GM21723 (cell line): Measurements from ENCODE around the gene DAPK3.
"Not testable (repeated sequence)": the region's sequence is repeated elsewhere in the genome, so short reads cannot be mapped to it uniquely, and the experiment has no call there.

Source experiments
- ATAC-seq: cut with Tn5 transposase; IDR thresholded peaks from one replicate; pipeline ENCODE4 v1.9.1; 2021; ENCODE audit warnings: mild to moderate bottlenecking, moderate library complexity; ENCODE audit not compliant: unreplicated experiment

The DAPK3 gene

DNA sequence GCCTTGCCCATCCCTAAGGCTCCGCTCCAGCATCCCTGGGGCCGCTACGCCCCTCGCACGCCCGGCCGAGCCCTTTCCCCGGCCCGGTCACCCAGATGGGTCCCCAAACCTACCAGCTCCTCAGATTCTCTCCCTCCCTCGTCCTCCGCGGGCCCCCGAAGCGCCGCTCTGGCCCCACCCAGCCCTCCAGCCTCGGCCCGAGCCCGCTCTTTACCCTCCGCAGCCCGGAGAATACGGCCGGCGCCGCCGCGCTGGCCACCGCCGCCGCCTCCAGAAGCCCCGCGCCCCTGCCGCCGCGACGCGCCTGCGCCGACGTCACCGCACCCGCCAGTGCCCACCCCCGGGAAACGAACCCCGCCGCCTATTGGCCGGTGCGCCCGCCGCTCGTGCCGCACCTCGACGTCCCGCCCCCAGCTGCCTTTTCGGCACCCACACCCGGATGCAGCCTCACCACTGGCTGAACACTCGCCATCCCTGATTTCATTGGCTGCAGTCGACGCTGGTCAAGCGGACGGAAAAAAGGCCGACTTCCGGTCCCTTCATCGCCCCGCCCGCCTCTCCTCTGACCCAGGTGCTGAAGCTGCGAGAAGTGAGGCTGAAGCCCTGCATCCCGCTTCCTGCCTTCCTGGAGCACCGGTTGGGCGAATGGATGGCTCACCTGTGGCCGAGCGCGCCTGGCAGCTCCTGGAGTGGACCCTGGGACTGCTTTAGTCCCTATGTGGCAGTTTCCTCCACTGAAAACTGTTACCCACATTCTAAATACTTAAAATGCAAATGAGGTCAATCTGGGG, at the start of gene DAPK3:
TSS of gene DAPK3 (minus strand) at position 292 of the 791 bp plus-strand sequence. CDS start 1,364 bp downstream, outside the sequence.
- ATAC-seq = peak; percentile 88

DNA sequence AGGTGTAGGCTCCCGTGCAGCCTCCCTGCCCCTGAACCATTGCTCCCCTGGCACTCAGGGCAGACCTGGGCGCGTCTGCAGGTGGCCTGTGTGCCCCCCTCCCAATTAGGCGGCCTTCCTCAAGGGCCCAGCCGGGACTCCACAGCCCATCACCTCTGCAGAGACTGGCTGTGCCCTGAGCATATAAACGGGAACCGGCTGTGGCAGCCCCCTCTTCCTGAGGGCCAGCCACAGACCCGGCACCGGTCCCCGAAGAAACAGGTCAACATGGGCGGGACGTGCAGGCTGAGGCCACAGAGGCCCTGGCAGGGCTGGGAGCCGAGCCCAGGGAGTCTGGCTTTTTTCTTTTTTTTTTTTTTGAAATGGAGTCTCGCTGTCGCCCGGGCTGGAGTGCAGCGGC, 48.7 kb upstream of the DAPK3 start:
- ATAC-seq = no peak

DNA sequence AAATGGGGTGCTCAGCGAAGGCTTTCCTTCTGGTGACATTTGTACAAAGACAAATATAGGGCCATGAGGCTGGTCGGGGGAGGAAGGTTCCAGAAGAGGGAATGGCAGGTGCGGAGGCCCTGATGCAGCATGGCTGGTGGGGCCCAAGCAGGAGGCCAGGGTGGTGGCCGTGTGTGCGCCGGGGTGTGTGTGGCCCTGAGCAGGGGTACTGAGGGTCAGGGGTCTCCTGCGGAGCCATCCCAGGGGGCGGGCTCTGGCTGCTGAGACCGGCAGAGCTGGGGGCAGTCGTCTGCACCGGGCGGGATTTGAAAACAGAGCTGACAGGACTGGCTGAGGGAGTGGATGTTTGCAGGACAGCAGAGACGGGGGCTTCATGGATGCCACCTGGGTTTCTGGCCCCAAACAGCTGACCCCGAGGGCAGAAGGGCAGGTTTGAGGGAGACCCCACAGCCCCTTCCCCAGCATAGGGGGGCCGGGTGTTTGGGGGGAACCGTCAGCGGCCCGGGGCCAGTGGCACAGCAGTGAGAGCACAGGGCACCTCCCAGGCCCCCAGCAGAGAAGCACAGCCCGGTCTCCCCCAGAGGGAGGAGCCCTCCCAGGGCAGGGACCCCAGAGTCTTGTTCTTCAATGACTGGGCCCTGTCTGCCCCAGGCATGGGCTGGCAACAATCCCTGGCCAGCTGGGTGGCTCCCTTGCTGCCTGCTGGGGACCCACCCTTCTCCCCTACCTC, 48.0 kb upstream of the DAPK3 start:
- ATAC-seq = no peak

DNA sequence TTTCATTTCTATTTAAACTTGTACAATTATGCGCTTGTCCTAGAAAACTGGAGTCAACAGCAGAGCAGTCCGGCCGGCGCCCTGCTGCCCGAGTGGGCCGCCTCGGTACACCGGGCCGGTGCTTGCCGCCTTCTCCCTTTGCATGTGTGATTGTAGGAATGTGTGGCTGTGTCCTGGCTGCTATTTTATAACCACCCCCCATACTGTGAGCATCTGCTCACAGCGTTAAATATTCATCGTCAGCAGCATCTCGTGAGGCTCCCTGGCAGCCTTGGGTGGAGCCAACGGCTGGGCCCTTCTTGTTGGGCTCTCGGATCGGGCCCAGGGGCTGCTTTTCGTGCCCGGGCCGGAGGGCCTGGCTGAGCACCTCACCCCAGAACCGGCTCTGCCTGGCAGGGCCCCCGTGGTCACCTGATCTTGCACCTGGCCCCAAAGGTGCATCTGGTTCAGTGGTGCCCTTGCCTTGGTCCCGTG, 47.3 kb upstream of the DAPK3 start:
- no peak for ATAC-seq

DNA sequence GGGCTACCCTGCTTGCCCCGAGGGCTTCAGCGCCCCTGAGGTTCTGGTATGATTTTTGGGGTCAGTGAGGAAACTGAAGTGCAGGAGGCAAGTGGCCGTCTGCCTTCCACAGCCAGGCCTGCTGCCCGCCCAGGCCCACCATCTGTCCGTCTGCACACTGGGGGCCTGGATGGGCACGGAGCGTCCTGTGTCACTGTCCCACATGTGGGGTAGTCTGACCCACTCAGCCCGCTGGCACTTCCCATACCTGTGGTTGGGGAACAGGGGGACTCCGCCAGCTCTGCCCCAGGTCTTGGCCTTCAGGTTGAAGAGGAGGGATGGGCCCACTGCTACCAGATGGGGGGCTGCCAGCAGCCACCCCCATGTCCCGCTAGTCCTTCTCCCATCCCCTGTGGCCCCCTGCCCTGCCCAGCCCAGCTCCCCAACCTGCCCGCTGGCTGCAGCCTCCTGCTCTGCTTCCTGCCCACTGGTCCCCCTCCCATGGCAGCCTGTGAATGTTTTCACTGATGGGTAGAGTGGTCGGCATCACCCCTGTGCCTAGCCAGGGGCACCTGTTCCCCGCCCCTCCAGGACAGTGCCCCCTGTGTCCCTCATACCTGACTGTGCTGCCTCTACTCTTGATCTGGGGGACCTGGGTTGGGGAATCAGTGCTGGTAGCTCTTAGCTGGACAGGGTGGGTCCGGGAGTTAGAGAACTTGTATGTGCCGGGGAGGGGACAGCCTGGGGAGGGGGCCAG, 46.2 kb upstream of the DAPK3 start:
- ATAC-seq = no peak

DNA sequence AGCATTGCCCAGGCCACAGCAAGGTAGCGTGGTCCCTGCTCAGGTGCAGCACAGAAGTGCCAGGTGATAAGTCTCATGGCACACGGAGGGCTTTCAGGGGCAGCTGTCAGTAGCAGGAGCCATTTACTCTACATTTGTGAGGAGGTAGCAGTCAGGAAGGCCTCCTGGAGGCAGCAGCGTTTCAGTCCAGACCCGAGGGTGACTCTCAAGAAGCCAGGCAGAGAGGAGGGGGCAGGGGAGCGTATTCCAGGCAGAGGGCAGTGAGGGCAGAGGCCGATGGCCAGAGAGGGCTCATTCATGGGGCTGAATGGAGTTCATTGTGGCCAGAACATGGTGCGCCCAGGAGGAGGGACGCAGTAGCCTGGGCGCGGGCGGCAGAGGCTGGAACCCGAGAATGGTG, 45.6 kb upstream of the DAPK3 start:
- no peak for ATAC-seq

DNA sequence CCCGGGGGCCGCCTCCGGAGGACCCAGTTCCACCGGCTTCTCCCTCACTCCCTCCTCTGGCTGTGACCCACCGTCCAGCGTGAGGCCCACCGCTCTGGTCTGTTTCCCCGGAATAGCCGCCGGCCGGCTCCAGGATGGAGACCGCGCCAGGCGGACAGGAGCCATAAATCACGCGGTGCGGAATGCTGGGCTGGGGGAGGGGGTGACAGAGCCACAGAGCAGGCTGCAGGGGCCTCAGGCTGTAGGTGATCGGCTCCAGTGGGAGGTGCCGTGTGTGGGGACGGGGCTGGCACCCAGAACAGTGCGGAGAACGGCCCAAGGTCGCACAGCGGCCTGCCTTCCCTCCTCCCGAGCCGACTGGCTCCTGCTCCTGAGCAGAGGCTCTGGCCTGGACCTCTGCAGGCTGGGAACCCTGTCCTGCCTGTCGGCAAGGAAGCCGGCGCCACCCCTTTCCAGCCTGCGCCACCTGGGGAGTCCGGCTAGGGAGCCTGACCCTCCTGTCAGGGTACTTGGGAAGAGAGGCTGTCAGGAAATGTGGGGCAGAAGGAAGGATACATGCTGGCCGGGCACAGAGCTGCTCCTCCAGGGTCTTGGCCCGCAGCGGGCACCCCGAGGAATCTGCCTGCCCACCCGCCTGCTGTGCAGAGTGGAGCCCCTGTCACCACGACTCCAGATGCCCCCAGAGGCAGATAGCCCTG, 45.0 kb upstream of the DAPK3 start:
- no peak for ATAC-seq

DNA sequence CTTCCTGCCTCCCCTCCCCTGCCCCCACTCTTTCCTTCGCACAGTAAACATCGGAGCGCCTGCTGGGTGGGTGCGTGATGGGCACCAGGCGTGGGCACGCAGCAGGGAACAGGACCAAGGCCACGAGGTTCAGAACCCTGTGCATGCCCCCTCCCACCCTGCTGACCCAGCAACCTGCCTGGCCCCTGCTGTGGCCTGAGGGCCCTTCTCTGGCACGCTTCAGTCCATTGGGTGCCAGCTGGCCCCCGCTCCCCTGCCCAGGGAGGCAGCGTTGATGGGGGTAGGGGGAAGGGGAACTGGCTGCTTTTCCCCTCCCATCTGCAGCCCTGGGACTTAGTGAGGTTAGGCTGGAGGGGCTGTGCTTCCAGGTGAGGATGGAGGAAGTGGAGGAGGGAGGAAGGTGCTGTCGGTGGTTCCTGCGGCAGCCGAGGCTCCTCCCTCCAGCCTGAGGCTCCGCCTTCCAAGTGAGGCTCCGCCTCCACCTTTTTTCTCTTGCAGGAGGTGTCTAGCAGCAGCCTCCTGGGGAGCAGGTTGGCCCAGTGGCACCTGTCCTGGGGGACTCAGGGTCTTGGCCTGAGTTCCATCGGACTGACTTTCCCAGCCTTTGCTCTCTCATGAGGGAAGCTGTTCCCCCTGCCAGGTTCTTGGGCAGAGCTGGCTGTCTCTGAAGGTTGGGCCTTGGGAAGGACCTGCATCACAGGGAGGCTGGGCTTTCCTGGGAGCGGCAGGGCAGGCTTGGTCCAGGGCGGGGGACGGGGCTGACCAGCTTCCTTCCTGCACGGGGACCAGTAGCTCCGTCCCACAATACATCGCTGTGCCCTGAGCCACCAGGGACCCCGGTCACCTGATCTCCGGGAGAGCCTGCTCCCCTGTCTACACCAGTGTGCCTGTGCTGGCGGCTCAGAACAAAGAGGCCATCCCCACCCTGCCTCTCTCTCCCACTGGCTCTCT, 43.9 kb upstream of the DAPK3 start:
- ATAC-seq = no peak

DNA sequence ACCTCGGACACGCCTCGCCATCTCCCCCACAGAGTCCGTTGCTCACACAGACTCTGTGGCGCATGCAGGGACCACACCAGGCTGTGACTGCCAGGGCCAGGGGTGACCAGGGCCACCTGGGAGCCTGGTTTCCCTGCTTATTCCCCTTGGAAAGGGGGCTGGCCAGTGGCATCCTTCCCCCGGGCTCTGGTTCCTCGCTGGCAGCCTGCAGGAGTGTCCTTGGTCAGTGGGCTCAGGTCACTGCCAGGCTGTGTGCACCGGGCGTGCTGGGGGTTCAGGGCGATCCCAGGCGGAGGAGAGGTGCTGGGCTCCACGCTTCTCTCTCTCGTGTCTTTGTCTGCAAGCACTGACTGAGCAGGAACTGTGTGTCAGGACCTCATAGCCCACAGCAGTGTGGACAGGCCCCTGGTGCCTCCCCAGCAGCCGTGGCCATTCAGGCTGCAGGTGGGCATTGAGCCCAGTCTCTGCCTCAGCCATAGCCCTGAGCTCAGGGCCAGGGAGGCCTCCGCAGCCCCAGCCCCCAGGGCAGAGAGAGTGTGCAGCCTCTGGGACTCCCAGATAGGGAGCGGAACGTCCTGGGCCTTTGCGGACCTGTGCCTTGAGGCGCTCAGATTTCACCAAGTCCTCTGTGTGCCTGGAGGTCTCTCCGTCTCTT, 43.1 kb upstream of the DAPK3 start:
- ATAC-seq = no peak

DNA sequence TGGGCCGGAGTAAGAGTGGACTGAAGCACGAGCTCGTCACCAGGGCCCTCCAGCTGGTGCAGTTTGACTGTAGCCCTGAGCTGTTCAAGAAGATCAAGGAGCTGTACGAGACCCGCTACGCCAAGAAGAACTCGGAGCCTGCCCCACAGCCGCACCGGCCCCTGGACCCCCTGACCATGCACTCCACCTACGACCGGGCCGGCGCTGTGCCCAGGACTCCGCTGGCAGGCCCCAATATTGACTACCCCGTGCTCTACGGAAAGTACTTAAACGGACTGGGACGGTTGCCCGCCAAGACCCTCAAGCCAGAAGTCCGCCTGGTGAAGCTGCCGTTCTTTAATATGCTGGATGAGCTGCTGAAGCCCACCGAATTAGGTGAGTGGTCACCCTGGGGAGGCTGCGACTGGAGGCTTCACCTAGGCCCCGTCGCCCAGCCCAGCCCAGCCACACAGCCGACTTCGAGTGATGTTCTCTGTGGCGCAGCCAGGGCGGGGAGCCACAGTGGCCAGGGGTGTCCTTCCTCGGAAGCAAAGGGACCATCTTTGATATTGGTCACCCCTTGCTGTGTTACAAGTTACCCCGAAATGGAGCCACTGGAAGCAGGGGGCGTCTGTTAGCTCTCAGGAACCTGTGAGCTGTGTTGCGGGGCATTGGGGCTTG, 42.2 kb upstream of the DAPK3 start:
- no peak for ATAC-seq

DNA sequence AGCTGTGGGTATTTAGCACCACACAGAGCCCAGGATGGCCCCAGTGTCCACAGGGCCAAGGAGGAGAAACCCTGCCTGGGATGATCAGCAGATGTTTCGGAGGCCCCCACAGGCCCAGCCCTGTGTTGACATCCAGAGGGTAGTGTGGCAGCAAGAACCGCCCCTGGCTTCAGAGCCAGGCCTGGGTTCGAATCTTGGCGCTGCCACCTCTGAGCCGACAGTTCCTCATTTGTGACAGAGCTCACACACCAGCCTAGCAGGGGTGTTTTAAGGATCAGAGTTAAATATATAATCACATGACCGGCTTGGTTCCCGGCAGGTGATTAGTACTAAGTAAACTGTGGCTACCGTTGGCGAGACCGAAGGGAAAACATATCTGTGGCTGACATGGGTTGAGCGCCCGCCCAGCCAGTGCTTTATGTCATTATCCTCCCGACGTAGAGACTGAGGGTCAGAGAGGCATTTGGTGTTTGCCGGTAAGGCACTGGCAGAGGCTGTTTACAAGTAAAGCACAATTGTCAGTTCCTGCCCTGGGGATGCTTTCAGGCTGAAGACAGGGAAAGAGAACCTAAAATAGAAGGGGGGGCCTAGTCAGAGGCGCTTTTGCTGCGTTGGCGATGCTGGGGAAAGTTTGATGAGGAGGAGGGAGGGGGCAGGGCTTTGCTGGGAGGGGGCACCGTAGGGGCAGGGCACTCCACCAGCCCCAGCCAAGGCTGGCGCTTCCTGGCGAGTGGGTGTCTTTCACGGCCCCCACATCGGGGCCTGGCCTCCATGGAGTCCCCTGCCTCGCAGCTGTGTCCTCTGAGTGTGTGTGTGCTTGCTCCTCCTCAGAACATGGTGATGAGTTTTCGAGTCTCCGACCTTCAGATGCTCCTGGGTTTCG, 41.4 kb upstream of the DAPK3 start:
- ATAC-seq = no peak

DNA sequence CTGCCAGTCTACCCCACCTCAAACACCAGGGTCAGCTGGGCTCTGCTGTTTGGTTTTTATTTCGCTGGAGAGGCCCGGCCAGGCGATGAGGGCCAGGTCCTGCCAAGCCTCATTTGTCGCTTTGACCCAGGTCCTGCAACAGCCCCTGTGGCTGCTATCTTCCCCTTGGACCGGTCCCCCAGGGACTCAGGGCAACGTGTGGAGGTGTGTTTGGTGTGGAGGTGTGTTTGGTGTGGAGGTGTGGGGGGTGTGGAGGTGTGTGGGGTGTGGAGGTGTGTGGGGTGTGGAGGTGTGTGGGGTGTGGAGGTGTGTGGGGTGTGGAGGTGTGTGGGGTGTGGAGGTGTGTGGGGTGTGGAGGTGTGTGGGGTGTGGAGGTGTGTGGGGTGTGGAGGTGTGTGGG, 40.5 kb upstream of the DAPK3 start:
- ATAC-seq = not testable (repeated sequence)

DNA sequence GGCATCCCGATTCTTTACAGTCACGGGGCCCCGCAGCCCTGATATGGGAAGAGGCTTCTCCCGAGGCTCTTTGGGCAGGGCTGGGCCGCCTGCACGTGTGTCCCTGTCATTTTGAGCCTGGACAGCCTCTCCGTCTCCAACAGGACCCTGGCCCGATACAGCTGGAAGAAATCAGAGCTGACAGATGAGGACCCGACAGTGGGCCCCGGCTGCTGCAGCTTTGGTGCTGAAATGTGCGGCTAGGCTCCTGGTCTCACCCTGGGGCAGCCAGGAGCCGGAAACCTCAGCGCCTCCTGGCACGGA, 39.9 kb upstream of the DAPK3 start:
- no peak for ATAC-seq

DNA sequence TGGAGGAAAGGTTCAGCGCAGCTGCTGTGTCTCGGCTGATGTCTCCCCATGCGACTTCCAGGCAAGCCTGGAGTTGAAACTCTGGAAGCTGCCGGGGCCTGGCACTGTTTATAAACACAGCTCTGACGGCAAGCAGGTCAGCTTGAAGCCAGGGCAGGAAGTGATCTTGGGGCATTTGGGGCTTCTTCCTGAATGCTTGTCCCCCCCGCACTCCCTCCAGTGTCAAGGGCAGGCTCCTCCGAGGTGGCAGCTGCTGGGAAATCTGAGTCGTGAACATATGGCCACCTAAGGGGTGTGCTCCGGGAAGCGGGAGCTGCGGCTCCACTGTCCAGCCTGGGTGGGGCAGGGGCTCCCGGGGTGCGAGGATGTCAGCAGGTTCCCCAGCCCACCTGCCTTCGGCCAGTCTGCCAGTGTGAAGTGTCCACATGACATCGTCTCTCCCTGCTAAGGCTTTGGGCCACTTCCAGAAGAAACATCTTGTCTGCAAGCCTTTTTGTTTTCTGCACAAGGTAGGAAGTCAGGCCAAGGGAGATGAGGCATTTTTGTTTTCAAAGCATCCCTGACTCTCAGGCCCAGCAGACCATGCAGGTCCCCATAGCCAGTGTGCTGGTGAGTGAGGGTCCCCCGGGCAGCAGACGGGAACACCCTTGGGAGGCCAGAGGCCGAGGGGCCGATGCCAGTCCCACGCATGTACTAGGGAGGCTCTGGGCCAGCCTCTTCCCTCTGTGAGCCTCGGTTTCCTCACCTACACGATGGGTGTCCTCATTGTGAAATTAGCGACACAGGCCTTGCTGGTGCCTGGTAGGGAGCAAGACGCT, 39.3 kb upstream of the DAPK3 start:
- no peak for ATAC-seq

DNA sequence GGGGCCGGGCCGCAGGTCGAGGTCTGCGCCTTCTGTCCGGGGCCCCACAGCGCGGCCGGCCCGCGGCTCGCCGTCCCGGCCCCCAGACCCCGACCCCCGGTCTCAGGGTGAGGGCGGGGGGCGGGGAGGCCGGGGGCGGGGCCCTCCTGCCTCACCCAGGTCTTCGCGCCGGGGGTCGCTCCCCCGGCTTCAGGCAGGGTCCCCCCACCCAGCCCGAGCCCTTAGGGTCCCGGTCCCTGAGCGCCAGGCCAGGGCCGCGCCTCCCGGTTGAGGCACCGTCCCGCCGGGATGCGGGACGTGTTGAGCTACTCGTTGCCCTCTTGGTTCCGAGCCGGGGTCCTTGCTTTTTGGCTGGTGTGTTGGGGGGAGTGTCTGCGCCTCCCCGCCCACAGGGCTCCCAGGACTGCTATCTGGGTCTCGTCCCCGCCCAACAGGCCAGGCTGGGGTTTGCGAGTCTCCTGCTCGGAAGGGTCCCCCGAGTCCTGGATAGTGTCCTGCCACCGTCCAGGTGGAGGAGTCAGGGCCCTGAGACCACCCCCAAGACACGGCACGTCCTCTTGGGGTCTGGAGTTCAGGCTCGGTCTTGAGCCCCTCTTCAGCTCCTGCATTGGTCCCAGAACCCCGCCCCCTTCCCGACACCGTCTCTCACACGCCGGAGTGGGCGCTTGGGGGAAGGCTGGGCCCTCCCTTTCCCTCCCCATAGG, 37.1 kb upstream of the DAPK3 start:
- peak; percentile 17 for ATAC-seq

DNA sequence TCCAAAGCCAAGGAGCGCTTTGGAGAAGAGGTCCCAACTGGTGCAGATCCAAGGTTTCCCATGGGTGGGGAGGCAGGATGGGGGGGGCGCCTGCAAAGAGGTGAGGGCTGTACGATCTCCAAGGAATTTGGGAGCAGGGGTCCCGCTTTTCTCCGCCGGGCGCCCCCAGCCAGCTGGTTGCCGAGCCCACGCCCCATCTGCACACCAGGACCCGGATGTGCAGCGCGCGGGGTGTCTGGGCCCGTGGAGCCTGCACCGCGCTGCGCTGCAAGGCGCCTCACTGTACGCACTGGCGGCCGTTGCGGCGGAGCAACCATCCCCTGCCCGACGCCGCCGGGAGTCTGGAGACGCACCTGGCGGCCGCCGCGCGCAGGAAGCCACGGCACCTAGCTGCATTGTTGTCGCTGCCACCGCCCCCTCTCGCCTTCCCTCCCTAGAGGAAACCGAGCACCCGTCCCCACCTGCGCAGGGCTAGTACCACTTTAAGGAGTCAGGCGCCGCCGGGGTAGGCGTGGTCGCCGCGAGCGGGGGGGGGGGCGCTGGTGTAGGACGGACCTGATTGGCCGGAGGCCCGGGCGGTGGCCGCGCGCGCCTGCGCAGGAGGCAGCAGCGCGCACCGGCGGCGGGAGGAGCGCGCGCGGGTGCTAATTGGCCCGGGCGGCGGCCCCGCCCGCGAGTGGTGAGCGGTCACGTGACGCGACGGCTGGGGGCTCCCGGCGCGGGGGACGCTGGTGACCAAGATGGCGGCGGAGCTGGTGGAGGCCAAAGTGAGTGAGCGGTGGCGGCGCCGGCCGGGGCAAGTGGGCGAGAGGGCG, 36.3 kb upstream of the DAPK3 start, which contains the start of gene PIAS4:
TSS of gene PIAS4 (plus strand) at position 716 of the 815 bp plus-strand sequence. CDS start at position 741, 25 bp downstream.
- peak; percentile 74 for ATAC-seq
